ENCODE data around the gene DLD. TPM values are rescaled to one million over a fixed set of nuclear protein-coding genes. Genes with fewer than 3 reads are reported as not detected.

The DLD gene
- total and polyA plus RNA-seq, 9 of the 15 experiments (the other 6 are each of a cell fraction or from before 2014, with no cell fraction given), result 130 to 639 (median 247) TPM

- TF ChIP-seq ZNF274 (IDR thresholded peaks at IDR 0.05; ENCODE audit: borderline replicate concordance, low read depth, low read length) (0 out of 2 replicates have a peak, but pooled peaks have one; percentile 25), MYBL2 (IDR thresholded peaks at IDR 0.05; ENCODE audit: low read depth) (no peak), MYBL2 (CRISPR knock-in tag; IDR thresholded peaks at IDR 0.05; ENCODE audit: borderline replicate concordance) (no peak), E2F5 (CRISPR knock-in tag; IDR thresholded peaks at IDR 0.05) (no peak)
These were observed 27.0 kb downstream of the DLD start (continued) for GRCh38 chr7:107917763-107918651.

GRCh38 chr7:107918948-107919347 lies 28.0 kb downstream of the DLD start:
- Histone ChIP-seq H4K20me1 (replicated peaks; ENCODE audit: control insufficient read depth, insufficient read depth, low read length) (no peaks in the 10 kb centered on the region), H3K79me2 (ENCODE audit: control insufficient read depth, insufficient read depth, low read length) (peaks cover 8% of the 10 kb centered on the region; the same call in 2 of the 3 replicates), H3K9ac (ENCODE audit: insufficient read depth in 1 of 2, low read depth in 2 of 2, low read length in 2 of 2) (no peak overlapping the region), H2AFZ (ENCODE audit: low read depth, low read length) (no peak overlapping the region), H3K4me1 (replicated peaks in 1 of 2; ENCODE audit: control insufficient read depth in 2 of 2, insufficient read depth in 2 of 2, low read length in 2 of 2) (no peaks in the 10 kb centered on the region), H3K4me3 (no peak overlapping the region), H3K27ac (ENCODE audit: extremely low read depth, low read depth, low read length) (no peak overlapping the region), H3K4me2 (ENCODE audit: insufficient read depth, low read length) (no peak overlapping the region), H3K9me1 (ENCODE audit: control insufficient read depth, insufficient read depth, low read length) (no peaks in the 10 kb centered on the region), H3K9me3 (replicated peaks; ENCODE audit: control insufficient read depth, insufficient read depth, low read depth, low read length) (no peaks in the 10 kb centered on the region), H3K36me3 (ENCODE audit: control insufficient read depth, insufficient read depth, low read length) (peaks cover 93% of the 10 kb centered on the region), H3K27me3 (ENCODE audit: control insufficient read depth in 2 of 2, insufficient read depth in 2 of 2, low read length in 2 of 2) (no peaks in the 10 kb centered on the region)
- ChIA-PET POLR2A (interaction anchor here (0.6 to 2.6 kb wide), 6 partner anchors 11 to 750 kb away, joined by 3 to 14 read pairs (median 4); partner anchors contain the start of gene HBP1), CTCF (ENCODE audit: low intra/inter-chr PET ratio) (no interaction called here)
- no peak for ATAC-seq
- BruUV-seq (replicated peaks), result no TSS peak
- intact Hi-C loops (cut with micrococcal nuclease) (loop anchor here (5.0 to 10.0 kb wide), 2 partner anchors 56 to 98 kb away; no protein-coding TSS in a partner anchor), in situ Hi-C loops (cut with MboI) (no loop called here)
- FAIRE-seq, result no peak
- DNase-seq (ENCODE audit: extremely low read depth in 1 of 4, low spot score in 3 of 4), result no peak
- 96% methylated on average over 2 of the region's 2 CpGs for WGBS (ENCODE audit: insufficient coverage, low coverage, missing lambda C conversion rate)
- no peak for TF ChIP-seq FOXA1 (IDR thresholded peaks at IDR 0.05; ENCODE audit: borderline replicate concordance)
- TF ChIP-seq CHD4 (IDR thresholded peaks at IDR 0.05; ENCODE audit: insufficient read depth, insufficient replicate concordance, low read depth, low read length, poor library complexity, severe bottlenecking), result no peak
- no peak for TF ChIP-seq SMAD3 (CRISPR knock-in tag; conservative IDR thresholded peaks at IDR 0.05)
- TF ChIP-seq SP2 (IDR thresholded peaks at IDR 0.05; ENCODE audit: extremely low read depth, low read depth, low read length, poor library complexity, severe bottlenecking), result no peak
- 0 out of 2 replicates have a peak, but pooled peaks have one; percentile 11 for TF ChIP-seq NFE2 (IDR thresholded peaks at IDR 0.05; ENCODE audit: low read depth)
- TF ChIP-seq RCOR1 (IDR thresholded peaks at IDR 0.05; ENCODE audit: borderline replicate concordance in 1 of 2, low read depth in 2 of 2, low read length in 2 of 2), result no peak
- no peak for TF ChIP-seq USF1 (CRISPR knock-in tag; IDR thresholded peaks at IDR 0.05)
- TF ChIP-seq NKRF (IDR thresholded peaks at IDR 0.05; ENCODE audit: borderline replicate concordance), result no peak
- peak; percentile 77 for TF ChIP-seq RBM25 (IDR thresholded peaks at IDR 0.05; ENCODE audit: low read depth, low read length, severe bottlenecking)
- TF ChIP-seq KDM1A (IDR thresholded peaks at IDR 0.05), result no peak
- peak; percentile 91 for TF ChIP-seq ZNF239 (CRISPR knock-in tag; IDR thresholded peaks at IDR 0.05)
- TF ChIP-seq ILF3 (IDR thresholded peaks at IDR 0.05; ENCODE audit: borderline replicate concordance), result no peak
